ENCODE measurements around the gene TMC2. TPM values are rescaled to one million over a fixed set of nuclear protein-coding genes. Genes with fewer than 3 reads are reported as not detected.
A peak's percentile ranks its signal among the peaks of the same experiment; 100 is the strongest.
"Not testable (repeated sequence)": the region's sequence is repeated elsewhere in the genome, so short reads cannot be mapped to it uniquely, and the experiment has no call there.

TMC2 gene
- total RNA-seq: under 1 TPM in 1 of 4 donors, not detected in 3; 0.27 TPM

- Histone ChIP-seq H3K27me3 (no peaks in the 10 kb centered on the region), H3K4me3 (no peak within 1 kb of the TSS), H3K27ac (no peak within 1 kb of the TSS), H3K9me3 (no peaks in the 10 kb centered on the region), H3K4me1 (no peaks in the 10 kb centered on the region), H3K36me3 (no peaks in the 10 kb centered on the region)
- no peak for TF ChIP-seq CTCF (IDR thresholded peaks at IDR 0.05)
- TF ChIP-seq POLR2A (IDR thresholded peaks at IDR 0.05): no peak
- no peak for DNase-seq
These were observed at the start of gene TMC2 for GRCh38 chr20:2536560-2536986. Gene TMC2 (plus strand): TSS chr20:2536573. CDS start chr20:2536622, 49 bp downstream.

- H3K36me3 ChIP-seq: peaks cover 0 to 22% (median 0%) of the 10 kb centered on the region in 3 donors
- not testable (repeated sequence) for H3K4me1 ChIP-seq, H3K9me3 ChIP-seq, DNase-seq, H3K27ac ChIP-seq, H3K27me3 ChIP-seq, H3K4me3 ChIP-seq
These were observed 33.5 kb upstream of the TMC2 start for GRCh38 chr20:2502808-2503384.

- H3K4me3 ChIP-seq, DNase-seq, H3K27me3 ChIP-seq, H3K9me3 ChIP-seq, H3K36me3 ChIP-seq, H3K27ac ChIP-seq: not testable (repeated sequence)
- peaks cover 0 to 14% (median 0%) of the 10 kb centered on the region in 4 donors for H3K4me1 ChIP-seq
These were observed 31.6 kb upstream of the TMC2 start for GRCh38 chr20:2504803-2505202.

- H3K27me3 ChIP-seq, H3K36me3 ChIP-seq, H3K9me3 ChIP-seq, H3K4me3 ChIP-seq, DNase-seq, H3K27ac ChIP-seq: not testable (repeated sequence)
- peaks cover 0 to 14% (median 0%) of the 10 kb centered on the region in 4 donors for H3K4me1 ChIP-seq
These were observed 29.9 kb upstream of the TMC2 start for GRCh38 chr20:2506426-2506825.

- H3K27ac ChIP-seq: no peak overlapping the region
- peaks cover 0 to 14% (median 0%) of the 10 kb centered on the region in 4 donors for H3K4me1 ChIP-seq
- no peaks in the 10 kb centered on the region for H3K9me3 ChIP-seq
- H3K27me3 ChIP-seq: no peaks in the 10 kb centered on the region
- peak overlapping the region in 1 of 4 donors; percentile 69 for H3K4me3 ChIP-seq
- no peak for DNase-seq
- TF ChIP-seq CTCF (IDR thresholded peaks at IDR 0.05) (no peak), POLR2A (IDR thresholded peaks at IDR 0.05) (no peak)
- no peaks in the 10 kb centered on the region for H3K36me3 ChIP-seq
These were observed 28.9 kb upstream of the TMC2 start for GRCh38 chr20:2507464-2507863.

- H3K4me3 ChIP-seq: peak overlapping the region; percentile 55 to 79 (median 68)
- no peaks in the 10 kb centered on the region for H3K36me3 ChIP-seq
- TF ChIP-seq CTCF (IDR thresholded peaks at IDR 0.05) (no peak), POLR2A (IDR thresholded peaks at IDR 0.05) (no peak)
- peak in 1 of 3 donors; percentile 51 for DNase-seq
- no peaks in the 10 kb centered on the region for H3K9me3 ChIP-seq
- no peaks in the 10 kb centered on the region for H3K27me3 ChIP-seq
- peak overlapping the region; percentile 64 to 83 (median 78) for H3K27ac ChIP-seq
- peaks cover 0 to 14% (median 0%) of the 10 kb centered on the region in 4 donors for H3K4me1 ChIP-seq
These were observed 28.3 kb upstream of the TMC2 start for GRCh38 chr20:2507875-2508630.

Measured in Peyer's patch (tissue), 4 donors.